ENCODE measurements around the gene SNAP29.
"Not testable (repeated sequence)": the region's sequence is repeated elsewhere in the genome, so short reads cannot be mapped to it uniquely, and the experiment has no call there.

SNAP29 gene

DNA sequence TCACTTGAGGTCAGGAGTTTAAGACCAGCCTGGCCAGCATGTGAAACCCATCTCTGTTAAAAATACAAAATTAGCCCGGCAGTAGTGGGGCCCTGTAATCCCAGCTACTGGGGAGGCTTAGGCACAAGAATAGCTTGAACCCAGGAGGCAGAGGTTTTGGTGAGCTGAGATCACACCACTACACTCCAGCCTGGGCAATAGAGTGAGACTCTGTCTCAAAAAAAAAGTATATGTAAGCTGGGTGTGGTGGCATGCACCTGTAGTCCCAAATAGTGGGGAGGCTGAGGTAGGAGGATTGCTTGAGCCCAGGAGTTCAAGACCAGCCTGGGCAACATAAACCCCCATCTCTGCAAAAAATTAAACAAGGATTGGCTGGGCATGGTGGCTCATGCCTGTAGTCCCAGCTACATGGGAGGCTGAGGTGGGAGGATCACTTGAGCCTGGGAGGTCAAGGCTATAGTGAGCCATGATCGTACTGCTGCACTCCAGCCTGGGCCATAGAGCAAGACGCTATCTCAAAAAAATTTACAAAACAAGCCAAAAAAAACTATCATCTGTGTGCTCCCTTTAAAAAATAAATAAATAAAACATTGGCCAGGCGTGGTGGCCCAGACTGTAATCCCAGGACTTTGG is 69.2 kb downstream of the SNAP29 start:
- no peak for FAIRE-seq
- no peak for DNase-seq (ENCODE audit: low spot score)

GRCh38 chr22:20928573-20928967 is 69.8 kb downstream of the SNAP29 start:
- DNase-seq (ENCODE audit: low spot score) (no peak), FAIRE-seq (no peak)

DNA sequence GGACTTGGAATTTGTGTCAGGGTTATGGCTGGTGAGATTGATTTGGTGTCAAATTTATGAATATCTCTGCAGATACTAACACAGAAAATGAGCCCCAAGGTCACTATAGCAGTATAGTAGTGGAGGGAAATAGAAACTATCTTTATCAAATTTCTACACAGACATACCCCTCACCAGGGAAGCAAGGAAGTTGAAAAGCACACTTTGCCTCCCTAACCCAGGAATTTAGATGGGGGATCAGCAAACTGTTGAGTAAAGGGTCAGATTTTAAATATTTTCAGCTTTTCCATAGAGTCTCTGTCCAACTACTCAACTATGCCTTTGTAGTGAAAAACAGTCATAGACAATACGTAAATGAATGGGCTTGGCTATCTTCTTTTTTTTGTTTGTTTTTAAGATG is 71.2 kb downstream of the SNAP29 start:
- DNase-seq (ENCODE audit: low spot score), result no peak
- FAIRE-seq, result no peak

DNA sequence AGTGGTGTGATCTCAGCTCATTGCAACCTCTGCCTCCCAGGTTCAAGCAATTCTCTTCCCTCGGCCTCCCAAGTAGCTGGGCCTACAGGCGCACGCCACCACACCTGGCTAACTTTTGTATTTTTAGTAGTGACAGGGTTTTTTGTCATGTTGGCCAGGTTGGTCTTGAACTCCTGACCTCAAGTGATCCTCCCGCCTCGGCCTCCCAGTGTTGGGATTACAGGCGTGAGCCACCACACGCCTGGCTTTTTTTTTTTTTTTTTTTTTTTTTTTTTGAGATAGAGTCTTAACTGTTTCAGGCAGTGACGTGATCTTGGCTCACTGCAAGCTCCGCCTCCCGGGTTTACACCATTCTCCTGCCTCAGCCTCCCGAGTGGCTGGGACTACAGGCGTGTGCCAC is 71.6 kb downstream of the SNAP29 start:
- not testable (repeated sequence) for FAIRE-seq; DNase-seq (ENCODE audit: low spot score)

- DNase-seq (ENCODE audit: low spot score), result no peak
Observed at GRCh38 chr22:20931126-20931654, 72.4 kb downstream of the SNAP29 start.

GRCh38 chr22:20933910-20934309 is 75.1 kb downstream of the SNAP29 start:
- FAIRE-seq (no peak), DNase-seq (ENCODE audit: low spot score) (no peak)

More at GRCh38 chr22:20931126-20931654, 72.4 kb downstream of the SNAP29 start:
- FAIRE-seq, result no peak

- FAIRE-seq; DNase-seq (ENCODE audit: low spot score): not testable (repeated sequence)
Observed at GRCh38 chr22:20935049-20935448, 76.2 kb downstream of the SNAP29 start.

DNA sequence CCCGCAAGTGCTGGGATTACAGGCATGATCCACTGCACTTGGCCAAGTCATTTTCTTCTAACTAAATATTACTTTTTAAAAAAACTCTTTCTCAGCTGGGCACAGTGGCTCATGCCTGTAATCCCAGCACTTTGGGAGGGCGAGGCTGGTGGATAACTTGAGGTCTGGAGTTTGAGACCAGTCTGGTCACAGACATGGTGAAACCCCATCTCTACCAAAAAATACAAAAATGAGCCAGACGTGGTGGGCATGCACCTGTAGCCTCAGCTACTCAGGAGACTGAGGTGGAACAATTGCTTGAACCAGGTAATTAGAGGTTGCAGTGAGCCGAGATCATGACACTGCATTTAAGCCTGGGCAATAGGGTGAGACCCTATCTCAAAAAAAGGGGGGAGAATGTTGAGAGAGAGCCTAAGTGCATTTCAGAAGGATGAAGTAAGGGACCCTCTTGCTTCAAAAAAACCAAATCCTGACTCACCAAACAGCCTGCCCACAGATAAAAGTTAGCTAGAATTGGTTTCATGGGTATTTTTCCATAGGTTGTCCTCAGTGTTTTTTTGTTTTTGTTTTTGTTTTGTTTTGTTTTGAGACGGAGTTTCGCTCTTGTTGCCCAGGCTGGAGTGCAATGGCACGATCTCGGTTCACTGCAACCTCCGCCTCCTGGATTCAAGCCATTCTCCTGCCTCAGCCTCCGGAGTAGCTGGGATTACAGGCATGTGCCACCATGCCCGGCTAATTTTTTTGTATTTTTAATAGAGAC is 77.2 kb downstream of the SNAP29 start:
- not testable (repeated sequence) for FAIRE-seq; DNase-seq (ENCODE audit: low spot score)

DNA sequence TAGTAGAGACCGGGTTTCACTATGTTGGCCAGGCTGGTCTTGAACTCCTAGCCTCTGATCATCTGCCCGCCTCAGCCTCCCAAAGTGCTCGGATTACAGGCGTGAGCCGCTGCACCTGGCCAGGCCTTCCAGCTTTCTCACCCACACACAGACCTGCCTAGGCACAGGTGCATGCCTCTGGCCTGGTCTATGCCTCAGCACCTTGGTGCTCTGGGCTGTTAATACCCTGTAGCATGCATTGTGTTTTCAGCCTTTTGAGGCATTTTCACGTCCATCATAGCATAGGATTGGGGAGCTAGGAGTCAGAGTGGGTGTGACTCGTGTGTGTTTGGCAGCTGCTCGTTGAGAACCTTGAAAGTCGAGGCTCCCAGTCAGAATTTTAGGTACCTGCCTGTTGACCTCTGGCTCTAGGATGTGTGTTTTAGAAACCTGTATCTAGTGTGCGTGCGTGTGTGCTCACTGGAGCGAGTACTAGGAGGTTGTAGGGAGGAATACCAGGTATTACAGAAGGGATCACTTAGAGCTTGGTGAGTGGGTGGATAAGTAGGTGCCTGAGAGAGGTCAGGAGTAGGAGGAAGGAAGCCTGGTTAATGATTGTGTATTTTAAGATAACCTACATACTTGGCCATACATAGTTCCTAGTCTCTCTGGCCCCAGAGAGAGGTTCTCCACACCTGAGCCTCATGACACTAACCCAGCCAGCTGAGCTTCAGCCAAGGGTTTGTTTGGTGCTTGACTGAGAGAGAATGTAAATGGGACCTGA is 78.4 kb downstream of the SNAP29 start:
- DNase-seq (ENCODE audit: low spot score) (no peak), FAIRE-seq (no peak)

- DNase-seq (ENCODE audit: low spot score) (no peak), FAIRE-seq (no peak)
Observed at GRCh38 chr22:20937794-20938671, 79.2 kb downstream of the SNAP29 start.

GRCh38 chr22:20939457-20940185 is 80.8 kb downstream of the SNAP29 start:
- not testable (repeated sequence) for DNase-seq (ENCODE audit: low spot score); FAIRE-seq

GRCh38 chr22:20940186-20940651 is 81.4 kb downstream of the SNAP29 start:
- no peak for DNase-seq (ENCODE audit: low spot score)
- FAIRE-seq, result no peak

All from urothelium cell line (cell line).